NCI-H1105 (cell line): ENCODE results near the gene SV2B.

Experiments
- DNase-seq: peaks from one replicate; lab custom pipeline; 2025; lab: John Stamatoyannopoulos, UW

The SV2B gene

GRCh38 chr15:91228890-91229289 lies 128.8 kb downstream of the SV2B start:
- no peak for DNase-seq

DNA sequence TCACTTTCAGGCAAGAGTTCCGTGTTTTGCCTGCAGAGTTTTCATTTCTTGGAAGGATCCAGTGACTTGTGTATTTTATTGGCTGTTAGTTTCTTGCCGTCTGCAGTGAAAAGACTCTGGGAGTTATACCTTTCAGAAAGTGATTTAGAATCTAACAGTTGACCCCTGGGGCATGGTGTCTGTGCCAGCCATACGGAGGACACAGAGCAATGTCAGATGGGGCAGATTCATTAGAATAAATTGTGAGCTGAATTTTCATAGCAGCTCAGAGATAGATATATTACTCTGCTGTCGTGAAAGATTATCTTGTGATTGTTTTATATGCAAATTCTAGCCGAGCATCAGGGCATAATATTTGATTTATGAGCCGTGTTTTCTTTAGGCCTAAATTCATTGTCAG lies 131.6 kb downstream of the SV2B start:
- DNase-seq: no peak

DNA sequence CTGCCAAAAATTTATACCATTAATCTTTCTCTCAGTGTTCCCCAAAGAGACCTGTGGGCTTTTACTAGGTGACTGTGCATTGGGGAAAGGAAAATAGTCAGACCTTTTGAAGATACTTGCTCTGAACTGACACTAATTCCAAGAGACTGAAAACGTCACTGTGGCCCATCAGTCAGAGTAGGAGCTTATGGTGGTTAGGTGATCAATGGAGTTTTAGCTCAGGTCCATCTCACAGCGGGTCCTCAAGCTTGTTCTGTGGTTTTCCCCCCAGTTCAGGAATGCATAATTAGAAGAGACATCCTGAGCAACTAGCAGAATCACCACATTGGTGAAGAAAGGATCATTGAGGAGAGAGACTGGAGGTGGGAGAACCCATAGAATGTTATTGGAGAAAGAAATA lies 134.7 kb downstream of the SV2B start:
- DNase-seq: no peak

GRCh38 chr15:91235376-91235775 lies 135.3 kb downstream of the SV2B start:
- no peak for DNase-seq

- DNase-seq: no peak
Observed at GRCh38 chr15:91237445-91237844, 137.4 kb downstream of the SV2B start.

GRCh38 chr15:91238644-91239425 lies 138.8 kb downstream of the SV2B start:
- DNase-seq: no peak

- DNase-seq: no peak
Observed at GRCh38 chr15:91243826-91244225, 143.8 kb downstream of the SV2B start.

- no peak for DNase-seq
Observed at GRCh38 chr15:91244919-91245318, 144.9 kb downstream of the SV2B start.

DNA sequence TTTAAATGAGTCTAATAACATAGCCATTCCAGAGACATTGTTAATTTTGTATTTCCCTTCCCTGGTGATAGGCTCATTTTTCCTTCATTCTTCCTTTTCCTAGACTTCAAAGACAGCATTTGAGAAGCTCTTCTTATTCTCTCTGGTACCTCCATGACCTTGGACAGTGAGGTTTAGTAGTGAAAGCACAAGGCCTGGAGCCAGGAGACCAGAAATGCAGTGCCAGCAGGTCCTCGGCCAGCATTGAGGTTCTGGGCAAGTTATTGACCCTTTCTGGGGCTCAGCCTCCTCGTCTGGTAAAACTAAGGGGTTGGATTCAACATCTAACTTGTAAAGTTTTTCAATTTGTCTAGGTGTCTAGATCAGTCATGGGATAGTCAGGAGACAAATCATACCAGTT lies 146.9 kb downstream of the SV2B start:
- no peak for DNase-seq

DNA sequence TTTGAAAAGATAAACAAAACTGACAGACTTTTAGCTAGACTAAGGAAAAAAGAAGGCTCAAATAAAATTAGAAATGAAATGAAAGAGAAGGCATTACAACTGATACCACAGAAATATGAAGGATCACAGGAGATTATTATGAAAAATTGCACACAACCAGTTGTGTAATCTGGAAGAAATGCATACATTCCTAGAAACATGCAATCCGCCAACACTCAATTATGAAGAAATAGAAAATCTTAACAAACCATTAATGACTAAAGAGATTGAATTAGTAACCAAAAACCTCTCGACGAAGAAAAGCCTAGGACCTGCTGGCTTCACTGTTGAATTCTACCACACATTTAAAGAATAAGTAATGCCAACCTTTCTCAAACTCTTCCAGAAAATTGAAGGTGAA lies 149.5 kb downstream of the SV2B start:
- no peak for DNase-seq

- DNase-seq: no peak
Observed at GRCh38 chr15:91252322-91252721, 152.3 kb downstream of the SV2B start.

DNA sequence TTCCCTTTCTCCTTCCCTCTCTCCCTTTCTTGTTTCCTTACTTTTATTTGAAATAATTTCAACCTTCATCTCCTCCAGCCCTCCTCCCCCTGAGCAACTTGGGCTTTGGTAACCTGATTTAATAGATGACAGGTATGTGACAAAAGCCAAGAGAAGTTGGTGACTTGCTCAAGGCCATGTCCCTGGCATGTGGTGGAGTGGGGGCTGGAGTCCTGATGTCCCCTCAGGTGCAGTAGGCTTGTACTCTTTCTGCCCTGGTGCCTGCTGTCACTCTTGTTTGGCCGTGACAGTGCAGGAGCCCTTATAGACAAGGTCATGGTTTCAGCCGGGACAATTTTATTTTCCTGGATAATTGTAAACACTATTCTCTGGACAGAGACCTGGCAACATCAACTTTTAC lies 152.7 kb downstream of the SV2B start:
- DNase-seq: no peak

DNA sequence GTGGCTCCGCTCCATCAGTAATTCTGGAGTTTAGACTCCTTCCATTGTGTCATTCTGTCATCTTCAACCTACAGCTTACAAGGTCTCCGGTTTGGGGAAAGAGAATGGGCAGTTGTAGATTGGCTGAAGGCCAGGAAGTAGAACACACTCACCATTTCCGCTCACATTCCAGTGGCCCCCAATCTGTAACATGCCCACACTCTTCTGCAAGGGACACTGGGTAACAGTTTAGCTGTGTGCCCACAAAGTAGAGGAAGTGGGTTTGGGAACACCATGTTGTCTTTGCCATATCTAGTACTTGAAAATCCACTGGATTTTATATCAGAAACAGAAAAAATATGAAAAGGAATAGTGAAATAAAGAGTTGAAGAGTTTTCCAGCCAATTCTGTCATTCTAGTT lies 153.5 kb downstream of the SV2B start:
- no peak for DNase-seq

DNA sequence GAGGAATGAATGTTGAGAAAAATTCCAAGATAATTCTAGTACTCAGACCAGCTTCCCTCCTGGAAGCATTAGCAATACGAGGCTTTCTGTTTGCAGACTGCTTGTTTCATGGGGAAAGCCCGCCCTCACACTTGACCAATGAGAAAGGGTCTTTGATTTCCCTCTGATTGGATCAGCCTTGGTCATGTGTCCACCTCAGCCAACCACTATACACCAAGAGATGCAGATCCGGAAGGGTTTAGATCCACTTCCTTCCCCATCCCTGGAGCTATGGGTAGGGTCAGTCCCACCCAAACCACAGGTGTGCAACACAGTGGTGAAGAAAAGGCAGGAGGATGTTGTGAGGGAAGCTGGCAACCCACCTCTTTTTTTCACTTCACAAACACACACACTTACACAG lies 154.7 kb downstream of the SV2B start:
- no peak for DNase-seq

DNA sequence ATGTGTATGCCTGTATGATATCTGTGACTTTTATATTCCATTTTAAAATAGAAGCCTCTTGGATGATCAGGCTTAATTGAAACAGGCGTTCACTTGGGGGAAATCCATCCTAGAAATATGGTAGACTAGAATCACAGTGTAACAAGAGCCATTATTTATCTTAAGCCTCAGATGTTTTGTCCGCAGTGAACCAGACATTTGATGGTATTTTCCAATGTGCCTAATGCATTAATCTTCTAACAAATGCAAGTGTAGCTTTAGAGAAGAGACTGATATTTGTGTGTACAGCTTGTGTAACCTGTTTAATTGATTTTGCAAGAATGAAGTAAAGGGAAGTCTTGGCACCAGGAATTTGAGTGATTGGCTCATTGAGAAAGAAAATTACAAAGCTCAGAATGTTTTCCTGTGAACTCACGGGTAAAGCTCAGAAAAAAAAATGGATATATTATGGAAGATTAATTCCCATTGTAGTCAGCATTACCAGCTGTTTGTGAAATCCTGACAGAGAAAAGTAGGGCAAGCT lies 155.7 kb downstream of the SV2B start:
- DNase-seq: no peak

DNA sequence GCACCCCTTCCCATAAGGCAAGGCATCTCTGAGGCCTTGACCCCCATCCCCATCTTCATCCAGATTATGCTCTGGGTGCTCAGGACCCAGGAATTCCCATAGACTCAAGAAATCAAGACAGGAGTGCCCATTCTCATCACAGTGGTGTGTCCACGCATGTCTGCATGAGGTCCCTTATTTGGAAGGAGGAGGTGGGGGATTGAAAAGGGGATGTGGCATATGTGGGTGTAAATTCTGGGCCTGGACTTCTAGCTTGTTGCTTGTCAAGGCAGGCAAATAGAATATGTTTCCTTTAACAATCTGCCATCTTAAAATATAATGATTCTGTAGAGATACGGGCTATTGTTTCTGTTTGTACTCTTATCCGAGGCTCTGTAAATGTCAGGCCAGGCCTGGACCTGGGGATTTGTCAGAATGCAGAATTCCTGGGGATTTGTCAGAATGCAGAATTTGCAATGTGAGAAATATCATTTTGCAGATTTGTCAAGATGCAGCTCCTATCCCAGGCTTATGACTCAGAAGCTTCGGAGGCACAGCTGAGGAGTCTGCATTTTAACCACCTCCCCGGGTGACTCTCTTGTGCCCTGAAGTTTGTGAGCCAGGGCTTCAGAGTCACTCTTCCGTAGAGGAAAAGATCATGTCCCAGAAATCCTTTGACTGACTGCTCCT lies 157.8 kb downstream of the SV2B start:
- DNase-seq: no peak

GRCh38 chr15:91258415-91258759 lies 158.3 kb downstream of the SV2B start:
- no peak for DNase-seq

- no peak for DNase-seq
Observed at GRCh38 chr15:91259077-91259476, 159.0 kb downstream of the SV2B start.

- DNase-seq: no peak
Observed at GRCh38 chr15:91261345-91261744, 161.3 kb downstream of the SV2B start.

GRCh38 chr15:91263632-91264531 lies 163.8 kb downstream of the SV2B start:
- DNase-seq: no peak

DNA sequence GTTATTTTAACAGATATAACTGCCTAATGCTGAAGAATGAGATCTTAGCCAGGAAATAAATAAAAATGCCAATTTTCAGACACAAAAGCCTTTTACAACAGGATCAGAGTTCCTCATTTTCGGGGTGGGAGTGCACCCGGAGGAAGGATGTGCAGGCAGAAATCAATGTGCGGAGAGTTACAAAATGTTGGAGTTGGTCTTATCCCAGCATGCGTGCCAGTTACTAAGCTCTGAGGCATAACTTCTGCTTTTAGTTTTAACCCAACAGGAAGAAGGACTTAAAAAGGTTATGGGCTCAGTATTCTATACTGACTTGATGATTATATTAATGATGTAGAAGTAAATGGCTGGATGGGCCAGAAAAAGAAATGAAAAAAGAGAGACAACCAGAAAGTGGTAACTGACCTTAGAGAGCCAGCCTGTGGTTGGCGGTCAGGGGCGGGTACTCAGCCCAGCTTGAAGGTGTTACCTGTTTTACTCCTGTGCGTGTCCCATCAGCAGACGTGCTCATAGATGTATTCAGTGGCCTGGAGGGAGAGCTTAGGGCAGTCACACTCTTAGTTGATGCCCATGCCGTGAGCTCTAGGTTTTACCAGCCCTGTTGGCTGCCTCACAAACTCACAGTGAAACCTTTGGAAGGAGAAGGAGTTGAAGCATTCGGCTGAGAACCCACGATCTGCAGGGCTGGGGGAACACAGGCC lies 164.7 kb downstream of the SV2B start:
- no peak for DNase-seq

DNA sequence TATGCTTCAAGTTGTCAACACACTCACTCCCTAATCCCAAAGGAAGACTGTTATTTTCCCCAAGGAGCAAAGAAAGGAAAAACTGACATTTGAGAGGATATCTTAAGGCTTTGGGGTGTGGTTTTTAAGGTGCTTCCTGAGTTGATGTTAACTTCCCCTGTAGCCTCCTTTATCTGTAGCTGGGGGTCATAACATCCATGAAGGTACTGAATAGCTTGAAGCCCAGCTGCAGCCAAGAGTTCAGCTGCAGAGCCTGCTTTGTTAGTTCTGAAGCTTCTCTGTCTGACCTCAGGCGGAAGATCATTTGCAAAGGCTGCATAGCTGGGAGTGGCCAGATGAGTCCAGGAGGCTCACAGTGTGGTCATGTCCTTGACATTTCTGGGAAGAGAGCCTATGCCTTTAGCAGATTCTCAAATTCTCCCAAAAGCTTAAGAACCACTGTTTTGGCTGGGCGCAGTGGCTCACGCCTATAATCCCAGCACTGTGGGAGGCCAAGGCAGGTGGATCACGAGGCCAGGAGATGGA lies 165.4 kb downstream of the SV2B start:
- DNase-seq: no peak
